D721Med (cell line): ENCODE data around the gene DKKL1.
"Not testable (repeated sequence)": the region's sequence is repeated elsewhere in the genome, so short reads cannot be mapped to it uniquely, and the experiment has no call there.

Experiments
- DNase-seq: peaks from one replicate; pipeline ENCODE4 v3.0.0; 2011; ENCODE audit warnings: low spot score; ENCODE audit not compliant: insufficient read length
- FAIRE-seq: peaks from 2 replicates; lab custom pipeline; 2011; peaks lifted over from hg19 to GRCh38; lab: Jason Lieb, UNC
- TF ChIP-seq, protein P1 (sequence below): IDR thresholded peaks from 2 replicates; pipeline ENCODE4 v1.5.1; 2012; ENCODE audit warnings: mild to moderate bottlenecking, control low read depth; ENCODE audit not compliant: insufficient read depth; ENCODE audit errors: missing control alignments

Gene DKKL1

DNA sequence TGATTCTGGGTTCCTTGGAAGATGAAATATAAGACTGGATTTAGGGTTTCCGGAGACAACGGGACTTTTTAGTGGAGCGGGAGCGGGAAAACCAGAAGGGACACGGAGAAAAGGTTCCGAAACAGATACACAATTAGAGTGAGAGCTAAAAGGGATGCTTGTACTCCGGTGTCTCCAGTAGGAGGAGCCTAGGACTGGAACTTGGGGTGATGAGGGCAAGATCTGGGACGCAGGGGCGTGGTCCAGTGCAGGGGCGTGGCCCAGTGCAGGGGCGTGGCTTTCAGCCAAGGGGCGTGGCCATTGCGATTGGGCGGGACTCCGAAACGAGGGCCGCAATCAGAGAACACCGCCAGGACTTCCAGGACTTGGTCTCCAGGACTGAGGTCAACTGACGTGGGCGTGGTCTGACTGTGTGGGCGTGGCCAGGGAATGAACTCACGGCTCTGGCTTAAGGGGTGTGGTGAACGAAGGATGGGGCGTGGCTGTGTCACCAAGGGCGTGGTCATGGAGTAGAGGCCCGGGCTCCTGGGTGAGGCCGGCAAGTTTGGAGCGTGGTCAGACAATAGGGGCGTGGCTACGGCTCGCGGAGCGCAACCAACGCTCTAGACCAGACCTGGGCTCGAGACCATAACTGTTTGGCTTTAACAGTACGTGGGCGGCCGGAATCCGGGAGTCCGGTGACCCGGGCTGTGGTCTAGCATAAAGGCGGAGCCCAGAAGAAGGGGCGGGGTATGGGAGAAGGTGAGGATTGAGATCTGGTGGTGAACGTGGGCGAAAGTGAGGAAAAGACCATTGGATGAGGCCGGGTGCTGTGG lies at the start of gene DKKL1:
Gene DKKL1, plus strand, starts transcription at position 610 of the 815 bp plus-strand sequence. Its CDS starts 122 bp downstream, at position 732.
- FAIRE-seq: no peak

DNA sequence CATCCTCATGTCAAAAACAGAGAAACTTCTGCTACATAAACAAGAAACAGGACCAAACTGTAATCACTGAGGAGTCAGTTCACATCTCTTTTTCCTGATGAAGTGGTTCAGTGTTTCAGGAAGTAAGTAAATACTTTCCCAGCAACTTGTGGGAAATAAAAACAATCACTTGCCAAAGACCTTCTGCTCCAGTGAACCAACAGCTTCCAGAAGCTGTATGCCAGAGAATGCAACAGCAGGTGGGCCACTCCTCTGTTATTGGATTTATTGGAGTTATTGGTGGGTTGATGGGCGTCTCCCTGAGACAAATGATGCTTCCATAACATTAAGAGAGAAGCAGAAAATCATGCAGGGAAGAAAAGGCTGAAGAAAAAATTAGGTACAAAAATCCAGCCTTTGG lies 48.6 kb upstream of the DKKL1 start:
- FAIRE-seq (no peak), DNase-seq (no peak)
- TF ChIP-seq, protein P1, sequence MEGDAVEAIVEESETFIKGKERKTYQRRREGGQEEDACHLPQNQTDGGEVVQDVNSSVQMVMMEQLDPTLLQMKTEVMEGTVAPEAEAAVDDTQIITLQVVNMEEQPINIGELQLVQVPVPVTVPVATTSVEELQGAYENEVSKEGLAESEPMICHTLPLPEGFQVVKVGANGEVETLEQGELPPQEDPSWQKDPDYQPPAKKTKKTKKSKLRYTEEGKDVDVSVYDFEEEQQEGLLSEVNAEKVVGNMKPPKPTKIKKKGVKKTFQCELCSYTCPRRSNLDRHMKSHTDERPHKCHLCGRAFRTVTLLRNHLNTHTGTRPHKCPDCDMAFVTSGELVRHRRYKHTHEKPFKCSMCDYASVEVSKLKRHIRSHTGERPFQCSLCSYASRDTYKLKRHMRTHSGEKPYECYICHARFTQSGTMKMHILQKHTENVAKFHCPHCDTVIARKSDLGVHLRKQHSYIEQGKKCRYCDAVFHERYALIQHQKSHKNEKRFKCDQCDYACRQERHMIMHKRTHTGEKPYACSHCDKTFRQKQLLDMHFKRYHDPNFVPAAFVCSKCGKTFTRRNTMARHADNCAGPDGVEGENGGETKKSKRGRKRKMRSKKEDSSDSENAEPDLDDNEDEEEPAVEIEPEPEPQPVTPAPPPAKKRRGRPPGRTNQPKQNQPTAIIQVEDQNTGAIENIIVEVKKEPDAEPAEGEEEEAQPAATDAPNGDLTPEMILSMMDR: no peak

More for the DNA sequence above, at the start of gene DKKL1:
- TF ChIP-seq, protein P1: peak; percentile 10
- no peak for DNase-seq

DNA sequence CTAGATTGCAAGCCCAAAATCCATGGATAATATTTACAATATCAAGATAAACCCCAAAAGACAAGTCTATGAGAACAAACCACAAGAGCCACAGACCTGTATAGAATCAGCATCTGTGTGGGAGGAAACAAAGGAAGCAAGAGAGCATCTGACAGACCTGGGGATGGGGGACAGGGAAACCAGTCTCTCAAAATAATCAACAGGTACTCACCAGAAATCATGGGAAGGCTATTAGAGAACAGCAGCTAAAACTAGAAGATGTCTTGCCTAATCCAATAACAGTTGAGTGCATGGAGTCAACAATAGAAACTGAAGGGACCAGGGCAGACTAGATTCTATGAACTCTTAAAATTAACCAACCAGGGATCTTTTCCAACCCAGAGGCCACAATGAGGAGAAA lies 47.4 kb upstream of the DKKL1 start:
- TF ChIP-seq, protein P1: no peak
- FAIRE-seq: no peak
- DNase-seq: no peak

DNA sequence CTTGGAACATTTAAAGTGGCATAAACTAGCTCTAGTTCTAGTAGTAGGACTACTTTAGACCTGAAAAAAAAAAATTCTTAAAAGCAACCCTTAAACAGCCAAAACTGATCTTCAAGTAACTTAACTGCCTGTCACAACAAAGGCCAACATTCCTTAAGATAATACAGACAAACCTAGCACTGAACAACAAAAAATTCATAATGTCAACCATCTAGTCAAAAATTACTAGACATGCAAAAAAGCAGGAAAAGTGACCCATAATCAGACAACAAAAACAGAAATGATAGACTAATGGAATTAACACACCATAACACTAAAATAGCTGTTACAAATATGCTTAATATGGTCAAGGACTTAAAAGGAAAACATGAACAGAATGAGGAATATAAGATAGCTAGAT lies 45.4 kb upstream of the DKKL1 start:
- FAIRE-seq: no peak
- no peak for DNase-seq

DNA sequence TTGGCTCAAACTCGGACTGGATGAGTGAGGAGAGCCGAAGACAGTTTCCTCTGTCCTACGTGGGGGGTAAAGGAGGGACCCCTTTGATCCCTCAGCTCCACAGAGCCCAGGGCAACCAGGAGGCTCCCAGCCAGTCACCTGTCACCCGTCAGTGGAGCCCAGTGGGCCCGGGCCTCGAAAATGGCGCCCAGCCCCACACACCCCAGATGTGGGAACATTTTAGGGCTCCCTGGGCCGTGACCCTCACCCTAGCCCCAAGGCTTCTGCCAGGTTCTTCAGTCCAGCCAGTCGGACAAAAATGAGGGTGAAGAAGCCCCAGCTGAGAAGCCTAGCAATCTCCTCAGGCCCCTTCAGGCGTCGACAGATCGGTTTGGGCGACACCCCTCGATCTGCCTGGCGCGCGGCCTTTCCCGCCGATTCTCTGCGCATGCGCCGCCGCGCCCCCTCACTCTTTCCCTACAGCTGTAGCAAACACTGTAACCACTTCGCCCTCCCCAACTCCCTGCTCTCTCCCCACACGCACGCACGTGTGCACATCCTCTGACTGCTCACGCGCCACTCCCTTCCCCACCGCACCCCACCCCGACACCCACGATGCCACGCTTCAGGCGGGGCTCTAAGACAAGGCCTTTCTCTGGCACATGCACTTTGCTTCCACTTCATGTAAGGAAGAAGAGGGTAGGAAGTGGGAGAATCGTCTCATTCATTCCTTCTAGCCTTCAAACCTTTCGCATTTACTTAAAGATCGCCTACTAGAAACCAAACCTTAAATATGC lies 38.7 kb upstream of the DKKL1 start, which contains the start of gene SLC6A16:
Gene SLC6A16, minus strand, starts transcription at position 391 of the 776 bp plus-strand sequence. CDS start 13,844 bp downstream, outside the sequence.
- FAIRE-seq (no peak), DNase-seq (no peak)
- TF ChIP-seq, protein P1: no peak

More for the DNA sequence above, 45.4 kb upstream of the DKKL1 start:
- TF ChIP-seq, protein P1: no peak

DNA sequence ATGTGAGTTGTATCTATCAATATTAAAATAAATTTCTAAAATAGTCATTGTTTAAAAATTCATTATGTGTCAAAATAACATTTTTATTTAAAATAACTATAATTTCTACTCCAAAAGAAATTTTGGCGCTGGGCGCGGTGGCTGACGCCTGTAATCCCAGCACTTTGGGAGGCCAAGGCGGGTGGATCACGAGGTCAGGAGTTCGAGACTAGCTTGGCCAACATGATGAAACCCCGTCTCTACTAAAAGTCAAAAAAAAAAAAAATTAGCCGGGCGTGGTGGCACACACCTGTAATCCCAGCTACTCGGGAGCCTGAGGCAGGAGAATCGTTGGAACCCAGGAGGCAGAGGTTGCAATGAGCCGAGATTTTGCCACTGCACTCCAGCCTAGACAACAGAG lies 37.9 kb upstream of the DKKL1 start:
- FAIRE-seq, DNase-seq: not testable (repeated sequence)

DNA sequence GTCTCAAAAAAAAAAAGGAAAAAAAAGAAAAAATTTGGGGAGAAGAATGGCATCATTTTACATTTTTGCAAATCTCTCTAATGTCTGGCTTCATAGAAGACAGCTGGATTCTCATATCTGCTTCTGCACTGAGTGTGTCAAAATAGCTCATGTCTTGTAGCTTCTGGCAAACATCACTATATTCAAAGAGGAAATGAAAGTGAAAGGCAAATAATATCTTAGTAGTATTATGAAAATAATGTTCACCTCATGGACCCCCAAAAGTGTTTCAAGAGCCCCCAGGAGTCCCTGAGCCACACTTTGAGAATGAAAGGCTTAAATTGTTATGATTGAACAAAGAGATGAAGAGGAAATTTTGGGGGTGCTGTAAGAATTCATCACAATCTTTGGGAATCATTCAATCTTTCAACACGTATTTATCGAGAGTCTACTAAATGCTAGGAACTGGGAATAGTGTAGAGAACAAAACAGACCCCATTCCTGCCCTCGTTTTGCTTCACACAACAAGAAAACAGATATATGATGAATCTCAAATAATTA lies 37.4 kb upstream of the DKKL1 start:
- DNase-seq: no peak
- FAIRE-seq: no peak
- TF ChIP-seq, protein P1: no peak
